Heart left ventricle (tissue), 16 donors: ENCODE data around the gene DMPK. TPM values are rescaled to one million over a fixed set of nuclear protein-coding genes. Genes with fewer than 3 reads are reported as not detected.
A peak's percentile ranks its signal among the peaks of the same experiment; 100 is the strongest.
"Not testable (repeated sequence)": the region's sequence is repeated elsewhere in the genome, so short reads cannot be mapped to it uniquely, and the experiment has no call there.

ENCODE experiments used
- ATAC-seq, 4 donors: fragments of 200-7000 bp; cut with Tn5 transposase; one replicate each; pipeline ENCODE4 v1.9.1; 2020 to 2022; ENCODE audit warnings: moderate library complexity in 4 of 4, mild to moderate bottlenecking in 3 of 4, moderate number of reproducible peaks in 1 of 4
- DNase-seq, 5 donors: peaks; one replicate each; pipeline ENCODE4 v3.0.0-alpha.2; 2020
- H3K27ac ChIP-seq, 12 donors: fragments of 200-600 bp; sonication (generic) in 4 of 12; one replicate each; pipeline versions ENCODE4 v1.5.0 to v1.8.0; 2016 to 2022; ENCODE audit warnings: mild to moderate bottlenecking in 2 of 12
- H3K27me3 ChIP-seq, 9 donors: fragments of 200-600 bp; sonication (generic) in 2 of 9; one replicate each; pipeline versions ENCODE4 v1.5.1 to v1.8.0; 2016 to 2022; ENCODE audit warnings: mild to moderate bottlenecking in 3 of 9
- H3K36me3 ChIP-seq, 9 donors: fragments of 200-600 bp; sonication (generic) in 2 of 9; one replicate each; pipeline versions ENCODE4 v1.5.0 to v1.8.0; 2018 to 2022; ENCODE audit warnings: mild to moderate bottlenecking in 2 of 9
- H3K4me1 ChIP-seq, 12 donors: fragments of 200-600 bp; sonication (generic) in 4 of 12; one replicate each; pipeline versions ENCODE4 v1.5.0 to v1.8.0; 2016 to 2022; ENCODE audit warnings: mild to moderate bottlenecking in 3 of 12
- H3K4me3 ChIP-seq, 12 donors: fragments of 200-600 bp; sonication (generic) in 4 of 12; one replicate each; pipeline versions ENCODE4 v1.5.0 to v1.8.0; 2017 to 2022; ENCODE audit warnings: mild to moderate bottlenecking in 9 of 12, moderate library complexity in 4 of 12
- H3K9me3 ChIP-seq, 12 donors: fragments of 200-600 bp; sonication (generic) in 4 of 12; one replicate each; pipeline versions ENCODE4 v1.5.0 to v1.8.0; 2016 to 2022; ENCODE audit warnings: mild to moderate bottlenecking in 1 of 12
- POLR2A ChIP-seq, 2 donors: fragments of 450-650 bp; IDR thresholded peaks; one replicate each; pipeline ENCODE4 v1.6.1; 2017; ENCODE audit warnings: antibody characterized with exemption in 2 of 2, mild to moderate bottlenecking in 2 of 2, moderate library complexity in 2 of 2
- WGBS, 4 donors: extraction: QIAGEN DNeasy Blood & Tissue Kit in 2 of 4; methylation state at CpG; one replicate each; pipeline versions ENCODE4 v1.1.5 to v1.1.7; 2013 to 2018; 5-methylcytosine and 5-hydroxymethylcytosine counted together
- intact Hi-C, 10 donors: fragments of 100-400 bp; cut with DNase I; formaldehyde crosslinking; loops; one replicate each; pipeline versions ENCODE4 v1.11.1 to v1.14.2; 2022
- polyA plus RNA-seq, 2 donors: library from polyadenylated mRNA; stranded (reverse); fragments of 200-250 nt; gene quantifications; one replicate each; pipeline ENCODE4 v1.2.3, GENCODE V29; 2013
- total RNA-seq, 9 donors: library from RNA; depleted of rRNA in 2 of 9; stranded (reverse); fragments of >200 nt in 2 of 9; fragmentation: NEBNext Ultra II Directional in 3 of 9; extraction: Animal tissue kit (Norgen Biotek cat#: 25700) in 3 of 9; gene quantifications; one replicate each; pipeline versions ENCODE4 v1.1.0 to v1.2.4, GENCODE V29; 2016 to 2023
- TF ChIP-seq, protein P1 (sequence below), 12 donors: fragments of 200-600 bp; sonication (generic) in 4 of 12; IDR thresholded peaks; one replicate each; pipeline versions ENCODE4 v1.5.0 to v1.8.0; 2018 to 2022; ENCODE audit warnings: antibody characterized with exemption in 12 of 12, mild to moderate bottlenecking in 5 of 12
- donor health status: ischemic (EF 13 %, LVEDD 7.1; RV severe dilation, severe dysfunction).
- donor health status: healthy with polysubstance abuse.
- donor health status: DM: no; HTN: yes; CAD: no.
- donor health status: DM: no; HTN: no; CAD: no.
- donor health status: ischemic (EF 25% LVEDD 6.9; RV normal size, moderate dysfunction).
- donor health status: ischemic (EF 25% LVEDD 5.7; RV mildly dilated, moderate dysfunction).
- donor health status: healthy.
- donor health status: DM: yes; HTN: yes; CAD: no.
- donor health status: ischemic (EF 35%, LVEDD 5.7; RV mildly dilated, moderate dysfunction).
- donor health status: nonischemic (EF 11% LVEDD 7.7; RV severe dilation, severe dysfunction).
- donor health status: DM: yes; HTN: yes; CAD: no.
- donor health status: PGD.
- donor health status: ischemic (EF 29% LVEDD 5.4; RV normal size, mild dysfunction).
- donor health status: nonischemic (EF 23%, LVEDD 6.1; RV moderate dilation, normal function).

Gene DMPK
- total and polyA plus RNA-seq, 11 donors, result 131 to 778 (median 311) TPM

DNA sequence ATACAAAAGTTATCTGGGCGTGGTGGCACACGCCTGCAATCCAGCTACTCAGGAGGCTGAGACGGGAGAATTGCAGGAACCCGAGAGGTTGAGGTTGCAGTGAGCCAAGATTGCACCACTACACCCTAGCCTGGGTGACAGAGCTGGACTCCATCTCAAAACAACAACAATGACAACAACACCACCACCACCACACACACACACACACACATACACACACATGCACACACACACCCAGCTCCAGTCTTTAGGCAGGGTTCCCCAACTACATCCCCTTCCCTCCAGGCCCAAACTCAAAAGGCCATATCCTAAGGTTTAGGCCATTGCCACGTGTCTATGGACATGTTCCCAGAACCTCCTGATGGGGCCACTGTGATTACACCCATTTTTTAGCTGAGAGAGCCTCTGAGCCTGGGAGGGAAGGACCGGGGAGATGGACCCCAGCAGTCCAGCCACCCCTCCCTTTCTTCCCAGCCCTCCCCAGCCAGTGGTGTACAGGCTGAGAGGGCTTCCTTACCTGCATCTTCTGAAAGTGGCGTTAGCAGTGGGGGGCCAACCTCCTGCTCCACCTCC lies 19.4 kb upstream of the DMPK start:
- H3K4me1 ChIP-seq, result peaks cover 0 to 9% (median 6%) of the 10 kb centered on the region in 12 donors
- intact Hi-C loops, result loop anchor here in 1 of 10 donors (2.0 kb wide), 1 partner anchor 31 kb away; no protein-coding TSS in a partner anchor
- no peak overlapping the region for H3K27ac ChIP-seq
- H3K9me3 ChIP-seq, result no peaks in the 10 kb centered on the region
- no peak for ATAC-seq
- no peaks in the 10 kb centered on the region for H3K36me3 ChIP-seq
- no peak overlapping the region for H3K4me3 ChIP-seq
- TF ChIP-seq POLR2A (IDR thresholded peaks at IDR 0.05), result no peak
- H3K27me3 ChIP-seq, result peaks cover 0 to 48% (median 0%) of the 10 kb centered on the region in 9 donors
- WGBS, 4 donors, result 83 to 87% (median 86%) methylated on average over 7 of the region's 7 CpGs
- no peak for DNase-seq

DNA sequence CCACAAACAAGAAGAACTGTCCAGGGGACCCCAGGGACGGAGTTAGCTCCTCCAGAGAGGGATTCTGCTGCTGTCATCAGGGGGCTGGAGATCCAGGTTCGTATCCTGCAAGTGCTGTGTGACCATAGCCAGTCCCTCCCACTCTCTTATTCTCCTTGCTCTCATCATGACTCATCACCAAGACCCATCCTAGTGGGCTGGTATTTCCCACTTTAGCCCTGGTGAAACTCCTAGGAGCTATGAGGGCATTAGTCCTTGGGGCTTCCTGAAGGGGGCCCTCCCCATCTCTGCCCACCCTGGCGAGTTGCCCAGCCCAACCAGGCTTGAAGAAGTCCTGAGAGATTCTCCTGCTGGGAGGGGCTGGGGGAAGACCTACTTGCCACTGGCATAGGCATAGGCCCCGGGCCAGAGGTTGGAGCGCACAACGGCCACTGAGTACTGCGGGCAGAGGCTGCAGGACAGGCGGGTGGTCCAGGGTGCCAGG lies 17.8 kb upstream of the DMPK start:
- Histone ChIP-seq H3K9me3 (no peaks in the 10 kb centered on the region), H3K4me1 (peaks cover 0 to 9% (median 6%) of the 10 kb centered on the region in 12 donors), H3K36me3 (no peaks in the 10 kb centered on the region), H3K27ac (no peak overlapping the region), H3K4me3 (no peak overlapping the region), H3K27me3 (peaks cover 0 to 62% (median 0%) of the 10 kb centered on the region in 9 donors)
- 67 to 95% (median 85%) methylated on average over 3 to 8 of the region's 8 CpGs for WGBS, 4 donors
- no peak for DNase-seq
- no peak for ATAC-seq
- no peak for TF ChIP-seq POLR2A (IDR thresholded peaks at IDR 0.05)
- TF ChIP-seq, protein P1, sequence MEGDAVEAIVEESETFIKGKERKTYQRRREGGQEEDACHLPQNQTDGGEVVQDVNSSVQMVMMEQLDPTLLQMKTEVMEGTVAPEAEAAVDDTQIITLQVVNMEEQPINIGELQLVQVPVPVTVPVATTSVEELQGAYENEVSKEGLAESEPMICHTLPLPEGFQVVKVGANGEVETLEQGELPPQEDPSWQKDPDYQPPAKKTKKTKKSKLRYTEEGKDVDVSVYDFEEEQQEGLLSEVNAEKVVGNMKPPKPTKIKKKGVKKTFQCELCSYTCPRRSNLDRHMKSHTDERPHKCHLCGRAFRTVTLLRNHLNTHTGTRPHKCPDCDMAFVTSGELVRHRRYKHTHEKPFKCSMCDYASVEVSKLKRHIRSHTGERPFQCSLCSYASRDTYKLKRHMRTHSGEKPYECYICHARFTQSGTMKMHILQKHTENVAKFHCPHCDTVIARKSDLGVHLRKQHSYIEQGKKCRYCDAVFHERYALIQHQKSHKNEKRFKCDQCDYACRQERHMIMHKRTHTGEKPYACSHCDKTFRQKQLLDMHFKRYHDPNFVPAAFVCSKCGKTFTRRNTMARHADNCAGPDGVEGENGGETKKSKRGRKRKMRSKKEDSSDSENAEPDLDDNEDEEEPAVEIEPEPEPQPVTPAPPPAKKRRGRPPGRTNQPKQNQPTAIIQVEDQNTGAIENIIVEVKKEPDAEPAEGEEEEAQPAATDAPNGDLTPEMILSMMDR (IDR thresholded peaks at IDR 0.05), result no peak
- intact Hi-C loops, result loop anchor here in 1 of 10 donors (2.0 kb wide), 1 partner anchor 29 kb away; no protein-coding TSS in a partner anchor

DNA sequence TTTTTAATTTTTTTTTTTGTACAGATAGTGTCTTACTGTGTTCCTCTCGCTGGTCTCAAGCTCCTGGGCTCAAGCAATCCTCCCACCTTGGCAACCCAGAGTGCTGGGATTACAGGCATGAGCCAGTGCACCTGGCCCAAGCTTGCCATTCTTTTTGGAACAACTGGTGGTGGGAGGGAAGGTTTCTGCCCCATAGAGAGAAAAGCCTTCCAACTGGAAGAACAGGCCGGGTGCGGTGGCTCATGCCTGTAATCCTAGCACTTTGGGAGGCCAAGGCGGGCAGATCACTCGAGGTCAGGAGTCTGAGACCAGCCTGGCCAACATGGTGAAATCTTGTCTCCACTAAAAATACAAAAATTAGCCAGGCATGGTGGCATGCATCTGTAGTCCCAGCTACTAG lies 17.3 kb upstream of the DMPK start:
- intact Hi-C loops, result loop anchor here in 5 of 10 donors (1.0 to 2.0 kb wide), 4 partner anchors 19 to 29 kb away; no protein-coding TSS in a partner anchor
- not testable (repeated sequence) for H3K9me3 ChIP-seq, H3K4me3 ChIP-seq, DNase-seq, H3K27ac ChIP-seq, H3K36me3 ChIP-seq, H3K4me1 ChIP-seq
- peak in 1 of 4 donors; percentile 8 for ATAC-seq
- WGBS, 4 donors, result 87 to 92% (median 90%) methylated on average over 5 of the region's 5 CpGs
- H3K27me3 ChIP-seq, result peaks cover 0 to 68% (median 0%) of the 10 kb centered on the region in 9 donors

DNA sequence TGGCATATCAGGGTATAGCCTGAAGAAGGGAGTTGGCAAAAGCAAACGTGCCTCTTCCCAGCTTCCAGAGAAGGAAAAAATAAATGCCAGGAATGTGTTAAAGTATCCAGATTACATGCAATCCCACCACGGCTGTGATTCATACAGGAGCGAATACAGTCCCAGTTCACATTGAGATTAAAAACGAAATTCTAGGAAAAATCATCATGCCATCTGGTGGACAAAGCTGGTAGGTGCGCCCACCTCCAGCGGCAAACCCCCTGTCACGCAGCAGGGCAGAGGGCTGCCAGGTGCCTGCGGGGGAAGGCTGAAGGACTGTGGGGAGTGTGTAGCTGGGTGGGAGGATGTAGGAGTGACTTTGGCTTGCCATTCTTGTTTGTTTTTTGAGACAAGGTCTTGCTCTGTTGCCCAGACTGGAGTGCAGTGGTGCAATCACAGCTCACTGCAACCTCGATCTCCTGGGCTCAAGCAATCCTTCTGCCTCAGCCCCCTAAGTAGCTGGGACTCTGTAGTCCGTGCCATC lies 16.8 kb upstream of the DMPK start:
- peaks cover 0 to 69% (median 0%) of the 10 kb centered on the region in 9 donors for H3K27me3 ChIP-seq
- H3K36me3 ChIP-seq, result no peaks in the 10 kb centered on the region
- no peak overlapping the region for H3K4me3 ChIP-seq
- H3K4me1 ChIP-seq, result peaks cover 0 to 9% (median 6%) of the 10 kb centered on the region in 12 donors
- no peak overlapping the region for H3K27ac ChIP-seq
- WGBS, 4 donors, result 8 to 12% (median 11%) methylated on average over 10 of the region's 10 CpGs
- no peak for TF ChIP-seq POLR2A (IDR thresholded peaks at IDR 0.05)
- TF ChIP-seq, protein P1 (IDR thresholded peaks at IDR 0.05), result peak; percentile 80 to 93 (median 88)
- peak; percentile 48 to 86 (median 78) for ATAC-seq
- DNase-seq, result peak in 1 of 5 donors; percentile 57
- no peaks in the 10 kb centered on the region for H3K9me3 ChIP-seq
- intact Hi-C loops, result loop anchor here in 5 of 10 donors (1.0 to 2.0 kb wide), 4 partner anchors 18 to 29 kb away; no protein-coding TSS in a partner anchor

DNA sequence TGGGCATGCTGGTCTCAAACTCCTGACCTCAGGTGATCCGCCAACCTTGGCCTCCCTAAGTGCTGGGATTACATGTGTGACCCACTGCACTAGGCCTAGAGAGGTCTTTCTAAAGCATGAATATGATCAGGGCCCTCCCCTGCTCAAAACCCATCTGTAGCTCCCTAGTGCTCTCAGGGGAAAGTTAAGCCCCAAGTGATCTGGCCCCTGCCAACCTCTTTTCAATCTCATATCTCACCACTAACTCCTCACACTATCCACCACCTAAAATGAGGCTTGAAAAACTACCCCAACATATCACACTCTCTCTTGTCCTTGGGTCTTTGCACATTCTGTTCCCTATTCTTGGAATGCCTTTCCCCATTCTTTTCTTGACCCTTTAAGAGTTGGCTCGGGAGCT lies 12.3 kb upstream of the DMPK start:
- peaks cover 0 to 14% (median 10%) of the 10 kb centered on the region in 9 donors for H3K36me3 ChIP-seq
- H3K27ac ChIP-seq, result no peak overlapping the region
- H3K27me3 ChIP-seq, result peaks cover 0 to 48% (median 0%) of the 10 kb centered on the region in 9 donors
- intact Hi-C loops, result no loop called here
- DNase-seq (no peak), ATAC-seq (no peak)
- TF ChIP-seq, protein P1 (IDR thresholded peaks at IDR 0.05), result no peak
- TF ChIP-seq POLR2A (IDR thresholded peaks at IDR 0.05), result no peak
- H3K9me3 ChIP-seq, result no peaks in the 10 kb centered on the region
- WGBS, 4 donors, result 76 to 88% (median 82%) methylated on average over 2 of the region's 2 CpGs
- H3K4me1 ChIP-seq, result peaks cover 0 to 38% (median 22%) of the 10 kb centered on the region in 12 donors
- no peak overlapping the region for H3K4me3 ChIP-seq
